Activated CD4-positive, alpha-beta T cell treated with anti-CD3 and anti-CD28 coated beads, Interleukin-10, Interleukin-2, amounts not matched to agents 100 ng/mL and 50 ng/mL, durations not matched to agents 16 hours and 8 hours (primary cell): Measurements from ENCODE around the gene CBX2.
A peak's percentile ranks its signal among the peaks of the same experiment; 100 is the strongest.
"Not testable (repeated sequence)": the region's sequence is repeated elsewhere in the genome, so short reads cannot be mapped to it uniquely, and the experiment has no call there.

Experiments used
- DNase-seq: peaks from one replicate; pipeline ENCODE4 v3.0.0-alpha.2; 2020

CBX2 gene

DNA sequence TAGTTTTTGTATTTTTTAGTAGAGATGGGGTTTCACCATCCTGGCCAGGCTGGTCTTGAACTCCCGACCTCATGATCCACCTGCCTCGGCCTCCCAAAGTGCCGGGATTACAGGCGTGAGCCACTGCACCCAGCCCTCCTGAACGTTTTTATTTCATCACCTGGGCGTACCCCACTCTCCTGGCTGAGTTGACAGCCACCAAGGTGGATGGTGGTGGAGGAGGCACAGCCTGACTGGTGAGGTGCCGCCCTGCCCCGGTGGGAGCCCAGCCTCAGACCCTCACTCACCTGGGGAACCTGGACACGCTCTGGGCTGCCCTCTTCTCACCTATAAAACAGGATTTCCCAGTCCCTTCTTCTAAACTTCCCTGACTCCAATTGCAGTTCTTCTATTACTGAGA is 5.2 kb upstream of the CBX2 start:
- DNase-seq = not testable (repeated sequence)

DNA sequence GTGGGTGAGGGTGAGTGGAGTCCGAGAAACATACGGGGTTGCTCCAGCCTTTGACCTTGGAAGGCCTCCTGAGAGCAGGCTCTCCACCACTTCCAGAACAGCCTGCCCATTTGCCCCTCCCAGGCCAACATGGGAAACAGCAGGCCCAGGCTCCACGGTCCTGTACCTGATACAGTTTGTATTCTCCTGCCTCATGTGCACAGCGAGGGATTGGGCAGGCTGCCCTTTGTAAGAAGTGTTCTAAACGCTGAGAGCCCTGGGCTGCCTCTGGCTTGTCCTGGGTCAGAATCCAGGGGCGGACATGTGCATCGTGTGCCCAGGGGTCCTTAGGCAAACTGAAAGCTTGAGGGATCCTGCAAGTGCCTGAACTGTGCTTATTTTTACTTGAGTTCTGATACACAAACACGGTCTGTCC is 3.4 kb upstream of the CBX2 start:
- no peak for DNase-seq

DNA sequence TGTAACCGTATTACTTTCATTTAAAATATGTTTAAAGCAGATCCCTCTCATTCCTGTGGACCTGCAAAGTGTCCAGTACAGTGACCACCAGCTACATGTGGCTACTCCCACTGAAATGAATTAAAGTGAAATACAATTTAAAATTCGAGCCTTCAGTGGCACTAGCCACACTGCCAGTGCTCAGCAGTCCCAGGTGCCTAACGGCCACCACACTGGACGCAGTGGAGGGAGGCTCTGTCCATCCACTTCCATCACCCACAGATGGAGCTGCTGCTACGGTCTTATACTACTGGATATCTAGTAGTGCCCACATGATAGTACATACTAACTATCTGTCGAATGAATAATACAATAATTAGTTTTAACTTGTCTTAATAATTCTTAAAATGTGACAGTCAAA is 2.3 kb upstream of the CBX2 start:
- DNase-seq = no peak

DNA sequence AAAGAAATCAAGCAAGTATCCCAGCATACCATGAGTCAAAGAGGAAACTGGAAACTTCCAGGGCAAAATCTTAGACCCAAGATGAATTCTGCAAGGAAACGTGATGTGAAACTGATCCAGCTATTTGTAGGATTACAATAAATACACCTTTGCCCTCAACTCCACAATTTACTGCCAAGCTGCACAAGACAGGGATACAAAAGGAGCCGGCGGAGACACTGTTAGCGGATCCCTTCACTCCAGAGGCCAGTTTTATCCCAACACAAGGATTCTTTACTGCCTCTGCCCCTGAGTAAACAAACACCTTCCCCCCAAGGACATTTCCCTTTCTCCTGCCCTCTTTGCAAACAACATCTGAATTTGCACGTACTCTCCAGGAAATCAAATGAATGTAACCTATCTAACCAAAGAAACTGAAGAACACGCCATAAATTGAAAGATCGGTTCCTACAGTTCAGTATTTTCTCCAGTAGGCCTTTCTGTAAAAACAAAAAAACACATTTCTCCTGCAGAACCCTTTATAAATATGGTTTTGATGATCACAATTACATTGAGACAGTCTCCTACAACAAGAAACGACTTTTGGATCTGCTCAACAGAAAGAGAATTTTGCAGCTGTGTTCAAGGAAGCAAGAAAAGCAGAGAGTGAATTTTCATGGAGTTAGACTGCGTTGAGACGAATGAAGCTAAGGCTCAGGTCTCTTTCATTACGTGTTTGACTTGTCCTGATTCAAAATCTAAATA is 1.4 kb upstream of the CBX2 start:
- no peak for DNase-seq

DNA sequence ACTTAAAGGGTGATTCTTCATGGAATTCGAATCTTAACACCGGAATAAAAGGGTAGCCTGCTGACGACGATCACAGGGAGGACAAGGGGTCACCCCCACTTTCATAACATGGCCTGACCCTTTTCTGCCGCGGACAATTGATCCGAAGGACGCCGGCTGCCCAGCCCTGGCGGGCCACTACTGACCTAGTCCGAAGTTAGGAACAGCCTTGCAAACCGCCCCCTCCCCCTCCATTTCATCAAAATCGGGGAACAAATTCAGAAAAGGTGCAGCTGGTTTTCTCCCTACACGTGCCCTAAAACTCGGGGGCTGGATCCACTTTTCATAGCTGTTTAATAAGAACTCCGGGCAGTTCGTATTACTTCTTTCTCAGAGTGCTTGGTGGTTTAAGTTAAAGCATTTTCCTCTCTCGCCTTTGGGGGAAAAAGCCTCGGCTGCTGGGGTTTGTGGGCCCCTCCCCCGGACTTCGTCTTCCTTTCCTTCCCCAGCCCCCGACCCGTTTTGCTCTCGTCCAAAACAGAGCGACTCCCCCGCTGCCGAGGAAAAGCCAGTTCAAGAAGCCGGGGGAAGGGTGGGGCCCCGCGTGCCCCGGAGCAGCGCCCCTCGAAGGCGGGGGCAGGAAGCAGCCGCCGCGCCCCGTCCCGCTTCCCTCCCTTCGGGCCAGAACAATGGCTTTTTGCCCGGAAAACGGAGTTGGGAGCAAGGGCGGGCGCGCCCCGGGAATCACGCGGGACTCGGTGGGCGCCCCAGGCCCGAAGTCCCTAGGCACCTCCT is 641 bp upstream of the CBX2 start:
- DNase-seq = peak; percentile 30

DNA sequence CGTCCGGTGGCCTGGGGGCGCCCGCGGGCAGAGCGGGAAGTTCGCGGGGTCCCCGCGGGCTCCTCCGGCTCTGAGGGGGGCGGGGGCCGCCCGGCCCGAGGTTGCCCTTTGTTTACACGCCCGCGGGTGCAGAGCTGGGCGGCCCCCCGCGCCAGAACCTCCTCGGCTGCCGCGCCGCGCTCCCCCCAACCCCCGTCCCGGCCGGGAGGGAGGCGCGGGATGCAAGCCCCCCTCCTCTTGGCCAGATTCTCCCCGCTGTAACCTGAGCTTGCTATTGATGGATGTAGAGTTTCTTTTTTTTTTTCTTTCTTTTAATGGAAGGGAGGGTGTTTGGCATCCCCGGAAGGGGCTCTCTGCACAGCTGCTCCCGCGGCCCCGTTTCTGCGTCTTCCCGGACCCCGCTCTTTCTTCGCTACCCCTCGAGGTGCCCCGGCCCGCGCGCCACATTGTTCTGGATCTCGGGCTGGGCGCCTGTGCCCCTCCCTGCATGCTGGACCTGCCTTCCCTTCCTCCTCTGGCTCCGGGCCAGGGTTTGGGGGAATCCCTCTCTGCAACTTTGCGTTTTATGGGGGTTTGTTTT is 646 bp downstream of the CBX2 start:
- no peak for DNase-seq

DNA sequence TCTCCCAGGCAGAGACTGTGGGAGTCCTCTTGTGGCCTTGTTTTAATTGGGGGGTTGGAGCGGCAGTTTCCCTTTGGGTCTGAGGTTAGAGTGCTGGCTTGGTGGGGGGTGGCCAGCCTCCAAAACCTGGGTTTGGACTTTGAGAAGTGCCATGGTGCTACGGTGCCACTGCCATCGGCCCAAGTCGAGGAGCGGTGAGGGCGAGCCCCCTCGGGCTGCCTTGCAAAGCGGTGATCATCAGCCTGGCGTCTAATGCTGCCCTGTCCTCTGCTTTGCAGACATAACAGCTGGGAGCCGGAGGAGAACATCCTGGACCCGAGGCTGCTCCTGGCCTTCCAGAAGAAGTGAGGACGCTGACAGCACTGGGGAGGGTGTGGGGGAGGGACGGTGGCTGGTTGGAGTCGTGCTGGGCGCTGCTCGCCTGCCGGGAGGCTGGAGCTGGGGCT is 1.2 kb downstream of the CBX2 start:
- no peak for DNase-seq

DNA sequence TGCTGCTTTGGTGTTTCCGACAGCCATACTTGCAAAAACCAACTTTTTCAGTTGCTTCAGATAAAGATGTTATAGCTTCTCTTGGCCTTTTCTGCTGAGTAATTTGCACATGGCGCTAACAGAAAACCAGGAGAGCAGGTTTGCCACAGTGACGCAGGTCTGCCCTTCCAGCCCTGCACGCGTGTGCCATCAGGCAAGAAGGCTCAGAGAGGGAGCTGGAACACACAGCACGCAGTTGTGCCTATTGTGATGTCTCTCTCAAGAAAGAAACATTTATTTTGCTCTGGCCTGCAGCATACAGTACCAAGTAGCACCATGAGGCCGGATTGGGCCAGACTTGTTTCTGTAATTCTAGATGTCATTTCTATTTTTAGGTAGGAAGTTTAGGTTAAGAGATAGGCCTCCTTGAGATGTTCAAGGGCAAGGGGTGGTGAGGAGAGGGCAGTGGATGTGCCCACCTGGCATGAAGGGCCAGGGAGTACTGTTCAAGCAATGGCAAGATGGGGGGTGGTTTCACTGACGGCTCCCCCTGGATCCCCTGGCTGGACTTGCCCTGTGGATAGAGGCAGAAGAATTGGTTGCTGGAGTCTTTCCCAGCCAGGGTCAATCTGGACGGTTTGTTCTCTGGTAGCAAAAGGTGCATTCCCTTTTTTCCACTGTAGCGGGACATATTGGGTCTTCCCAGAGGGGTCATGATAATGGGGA is 1.9 kb downstream of the CBX2 start:
- no peak for DNase-seq

DNA sequence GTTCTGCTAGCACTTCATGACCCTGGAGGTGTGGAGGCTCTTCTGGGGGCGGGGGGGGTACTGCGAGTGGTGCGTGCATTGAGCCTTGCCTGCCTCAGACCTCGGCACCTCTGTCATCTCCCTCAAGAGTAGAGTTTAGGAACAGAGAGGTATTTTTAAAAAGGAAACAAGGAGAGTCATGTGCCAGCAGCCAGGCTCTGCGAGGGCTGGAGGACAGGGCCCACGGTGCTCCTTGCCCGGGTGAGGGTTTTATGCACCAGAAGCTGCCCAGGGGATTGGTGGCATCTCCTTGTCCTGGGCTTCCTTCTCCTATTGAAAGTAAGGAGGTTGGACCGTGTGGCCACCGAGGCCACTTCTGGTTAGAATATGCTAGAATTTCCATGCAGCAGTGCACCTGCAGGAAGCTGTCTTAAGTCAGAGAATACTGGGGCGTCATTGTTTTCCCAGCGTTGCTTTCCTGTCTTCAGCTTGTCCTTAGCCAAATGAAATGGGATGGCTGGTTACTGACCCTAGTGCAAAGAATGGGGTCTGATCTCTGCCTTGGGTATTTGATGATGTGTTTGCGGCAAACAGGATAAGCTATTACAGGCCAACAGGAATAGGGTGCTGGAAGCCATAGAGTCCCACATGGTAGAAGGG is 3.2 kb downstream of the CBX2 start:
- DNase-seq = no peak

DNA sequence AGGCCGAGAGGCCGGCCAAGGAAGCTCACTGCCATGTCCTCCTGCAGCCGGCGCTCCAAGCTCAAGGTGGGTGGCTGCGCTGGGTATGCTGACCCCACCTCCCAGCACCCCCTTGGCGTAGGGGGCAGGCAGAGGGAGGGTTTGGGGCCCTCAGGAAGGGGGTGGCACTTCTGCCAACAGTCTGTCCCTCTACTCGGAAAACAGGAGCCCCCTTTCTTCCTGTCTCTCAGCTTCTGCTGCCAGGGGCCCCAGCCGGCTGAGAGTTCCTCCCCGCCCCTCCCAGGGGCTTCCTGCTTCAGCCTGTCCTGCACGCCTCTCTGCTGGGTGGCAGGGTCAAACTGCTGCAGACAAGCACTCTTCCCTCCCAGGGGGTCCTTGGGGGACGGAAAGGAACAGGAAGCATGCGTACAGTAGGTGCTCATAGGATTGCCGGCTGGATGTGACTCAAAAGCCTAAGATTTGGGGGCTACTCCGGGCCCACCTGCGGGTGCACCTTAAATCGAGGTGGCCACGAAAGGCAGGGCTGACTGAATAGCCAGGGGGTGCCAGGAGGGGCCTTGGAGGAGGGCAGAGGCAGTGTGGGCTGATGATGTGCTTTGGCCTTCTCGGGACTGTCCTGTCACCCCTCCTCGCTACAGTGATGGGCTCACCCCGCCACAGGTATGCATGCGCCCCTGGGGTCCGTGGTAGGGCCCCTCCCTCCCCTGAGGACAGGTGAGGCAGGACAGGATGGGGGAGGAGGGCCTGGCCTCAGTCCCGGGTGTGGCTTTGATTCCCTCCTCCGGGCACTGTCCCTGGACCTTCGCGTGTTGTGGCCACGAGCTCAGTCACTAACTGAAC is 4.0 kb downstream of the CBX2 start:
- no peak for DNase-seq

DNA sequence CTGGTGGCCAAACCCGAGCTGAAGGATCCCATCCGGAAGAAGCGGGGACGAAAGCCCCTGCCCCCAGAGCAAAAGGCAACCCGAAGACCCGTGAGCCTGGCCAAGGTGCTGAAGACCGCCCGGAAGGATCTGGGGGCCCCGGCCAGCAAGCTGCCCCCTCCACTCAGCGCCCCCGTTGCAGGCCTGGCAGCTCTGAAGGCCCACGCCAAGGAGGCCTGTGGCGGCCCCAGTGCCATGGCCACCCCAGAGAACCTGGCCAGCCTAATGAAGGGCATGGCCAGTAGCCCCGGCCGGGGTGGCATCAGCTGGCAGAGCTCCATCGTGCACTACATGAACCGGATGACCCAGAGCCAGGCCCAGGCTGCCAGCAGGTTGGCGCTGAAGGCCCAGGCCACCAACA is 5.9 kb downstream of the CBX2 start:
- DNase-seq = no peak

DNA sequence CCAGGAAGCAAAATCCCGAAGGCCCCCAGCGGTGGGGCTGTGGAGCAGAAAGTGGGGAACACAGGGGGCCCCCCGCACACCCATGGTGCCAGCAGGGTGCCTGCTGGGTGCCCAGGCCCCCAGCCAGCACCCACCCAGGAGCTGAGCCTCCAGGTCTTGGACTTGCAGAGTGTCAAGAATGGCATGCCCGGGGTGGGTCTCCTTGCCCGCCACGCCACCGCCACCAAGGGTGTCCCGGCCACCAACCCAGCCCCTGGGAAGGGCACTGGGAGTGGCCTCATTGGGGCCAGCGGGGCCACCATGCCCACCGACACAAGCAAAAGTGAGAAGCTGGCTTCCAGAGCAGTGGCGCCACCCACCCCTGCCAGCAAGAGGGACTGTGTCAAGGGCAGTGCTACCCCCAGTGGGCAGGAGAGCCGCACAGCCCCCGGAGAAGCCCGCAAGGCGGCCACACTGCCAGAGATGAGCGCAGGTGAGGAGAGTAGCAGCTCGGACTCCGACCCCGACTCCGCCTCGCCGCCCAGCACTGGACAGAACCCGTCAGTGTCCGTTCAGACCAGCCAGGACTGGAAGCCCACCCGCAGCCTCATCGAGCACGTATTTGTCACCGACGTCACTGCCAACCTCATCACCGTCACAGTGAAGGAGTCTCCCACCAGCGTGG is 6.5 kb downstream of the CBX2 start:
- no peak for DNase-seq

DNA sequence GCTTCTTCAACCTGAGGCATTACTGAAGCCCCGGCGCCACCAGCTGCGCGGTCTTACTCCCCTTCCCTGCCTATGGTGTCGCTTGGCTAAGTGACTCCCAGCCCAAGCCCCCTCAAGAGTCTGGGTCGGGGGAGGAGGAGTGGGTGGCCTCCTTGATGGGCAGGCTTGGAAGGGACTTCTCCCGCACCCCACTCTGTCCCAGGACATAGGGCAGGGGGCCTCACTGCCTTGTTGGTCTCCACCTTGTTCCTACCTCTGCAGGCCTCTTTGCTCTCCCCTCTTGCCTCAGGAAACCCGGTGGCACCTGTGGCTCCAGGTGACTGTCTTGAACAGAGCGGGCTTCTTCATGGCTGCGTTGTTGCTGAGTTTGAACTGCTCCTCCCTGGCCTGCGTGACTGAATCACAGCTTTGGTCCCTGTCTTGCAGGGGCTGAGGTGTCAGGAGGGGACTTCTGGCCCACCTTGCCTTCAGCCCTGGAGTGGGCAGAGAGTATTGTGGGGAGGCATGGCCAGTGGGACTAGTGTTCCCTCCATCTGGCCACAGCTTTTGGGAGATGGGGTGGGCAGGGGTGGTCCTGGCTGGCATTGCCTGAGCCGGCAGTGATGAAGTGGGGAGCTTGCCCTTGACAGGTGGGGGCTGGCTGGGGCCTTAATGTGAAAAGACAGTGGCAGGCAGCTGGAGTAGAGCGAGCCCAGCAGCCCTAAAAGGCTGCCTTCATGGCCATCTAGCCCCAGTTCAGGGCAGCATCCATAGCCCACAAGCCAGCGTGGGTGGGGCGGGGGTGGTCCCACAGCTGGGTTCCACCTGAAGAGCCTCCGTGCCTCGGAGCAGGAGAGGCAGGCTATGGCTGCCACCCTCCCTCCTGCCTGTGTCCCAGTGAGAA is 7.3 kb downstream of the CBX2 start:
- no peak for DNase-seq

DNA sequence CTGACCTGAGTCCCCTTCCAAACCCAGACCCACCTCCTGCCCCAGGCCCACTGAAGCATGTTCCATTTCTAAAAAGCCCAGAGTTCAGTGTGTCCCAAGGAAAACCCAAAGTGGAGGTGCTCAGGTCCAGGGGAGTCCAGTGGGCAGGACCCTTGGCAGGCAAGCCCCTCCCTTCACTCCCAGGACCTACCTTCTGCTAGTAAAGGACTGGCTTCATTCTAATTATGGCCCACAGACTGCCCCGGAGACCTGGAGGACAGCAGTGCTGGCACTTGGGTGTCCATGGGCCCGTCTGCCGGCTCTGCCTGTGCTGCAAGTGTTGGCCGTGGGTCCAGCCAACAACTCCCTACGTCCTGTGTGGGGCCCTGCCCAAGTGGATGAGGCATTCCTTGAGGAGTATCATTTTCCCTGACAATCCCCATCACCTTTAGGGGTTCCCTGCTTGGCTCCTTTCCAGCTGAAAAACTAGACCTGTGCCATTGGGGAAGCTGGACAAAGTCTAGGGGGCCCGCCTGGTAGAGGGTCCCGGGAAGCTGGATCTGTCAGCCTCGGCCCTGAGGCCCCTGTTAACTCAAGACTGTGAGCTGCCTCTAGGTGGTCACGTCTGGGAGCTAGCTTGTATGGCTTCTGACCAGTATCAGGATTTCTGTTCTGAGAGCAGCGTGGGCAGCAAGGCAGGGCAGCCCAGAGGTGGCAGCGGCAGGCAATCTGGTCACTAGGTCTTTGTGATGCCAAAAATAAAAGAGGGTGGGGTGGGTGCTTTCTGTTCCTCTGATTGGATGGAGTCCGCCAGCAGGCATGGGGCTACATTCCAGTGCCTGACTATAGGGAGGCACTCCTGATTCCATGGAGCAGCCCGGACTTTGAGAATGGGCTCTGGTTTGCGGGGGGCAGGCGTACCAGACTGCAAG is 8.2 kb downstream of the CBX2 start:
- DNase-seq = no peak

DNA sequence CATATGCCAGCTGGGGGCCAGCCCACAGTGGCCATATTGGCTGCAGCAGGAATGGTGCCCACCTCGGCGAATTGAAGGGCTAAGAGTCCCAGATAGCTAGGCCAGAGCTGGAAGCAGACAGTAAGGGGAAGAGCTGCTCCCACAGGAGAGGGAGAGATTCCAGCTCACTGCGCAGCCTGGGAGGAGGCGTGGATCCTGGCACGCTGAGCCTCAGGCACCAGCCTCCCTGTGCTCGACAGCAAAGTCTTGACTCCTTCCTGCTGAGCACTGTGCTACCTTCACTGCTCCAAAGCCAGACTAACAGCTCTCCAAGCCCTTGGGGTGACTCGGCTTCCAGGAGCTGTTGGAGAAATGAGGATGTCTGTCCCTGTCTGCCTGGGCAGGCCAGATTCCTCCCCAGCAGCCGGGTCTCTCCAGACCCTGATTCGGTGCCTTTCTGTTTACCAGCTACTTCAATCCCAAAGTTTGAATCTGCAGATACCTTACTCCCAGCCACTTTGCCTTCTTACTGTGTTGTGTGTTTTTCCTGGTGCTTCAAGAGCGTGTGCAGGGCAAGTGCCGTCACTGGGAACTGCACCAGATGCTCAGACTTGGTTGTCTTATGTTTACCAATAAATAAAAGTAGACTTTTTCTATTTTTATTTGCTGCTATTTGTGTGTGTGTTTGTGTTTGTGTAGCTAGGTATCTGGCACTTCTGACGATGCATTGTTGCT is 9.1 kb downstream of the CBX2 start:
- DNase-seq = no peak

DNA sequence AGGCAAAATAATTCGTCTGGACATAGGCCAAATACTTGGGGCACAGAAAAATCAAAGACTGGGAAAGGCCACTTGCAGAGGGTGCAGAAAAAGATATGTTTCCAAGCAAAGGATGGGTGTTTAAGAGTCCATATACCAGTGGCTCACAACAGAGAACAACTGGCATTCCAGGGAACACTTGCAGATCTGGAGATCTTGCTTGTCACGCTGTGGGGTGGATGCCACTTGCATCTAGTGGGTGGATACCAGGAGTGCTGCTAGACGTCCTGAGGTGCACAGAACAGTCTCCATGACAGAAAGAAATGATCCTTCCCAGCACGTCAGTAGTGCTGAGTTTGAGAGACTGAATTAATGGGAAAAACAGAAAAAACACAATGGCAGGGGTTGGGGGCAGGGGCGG is 10.5 kb downstream of the CBX2 start:
- DNase-seq = no peak

DNA sequence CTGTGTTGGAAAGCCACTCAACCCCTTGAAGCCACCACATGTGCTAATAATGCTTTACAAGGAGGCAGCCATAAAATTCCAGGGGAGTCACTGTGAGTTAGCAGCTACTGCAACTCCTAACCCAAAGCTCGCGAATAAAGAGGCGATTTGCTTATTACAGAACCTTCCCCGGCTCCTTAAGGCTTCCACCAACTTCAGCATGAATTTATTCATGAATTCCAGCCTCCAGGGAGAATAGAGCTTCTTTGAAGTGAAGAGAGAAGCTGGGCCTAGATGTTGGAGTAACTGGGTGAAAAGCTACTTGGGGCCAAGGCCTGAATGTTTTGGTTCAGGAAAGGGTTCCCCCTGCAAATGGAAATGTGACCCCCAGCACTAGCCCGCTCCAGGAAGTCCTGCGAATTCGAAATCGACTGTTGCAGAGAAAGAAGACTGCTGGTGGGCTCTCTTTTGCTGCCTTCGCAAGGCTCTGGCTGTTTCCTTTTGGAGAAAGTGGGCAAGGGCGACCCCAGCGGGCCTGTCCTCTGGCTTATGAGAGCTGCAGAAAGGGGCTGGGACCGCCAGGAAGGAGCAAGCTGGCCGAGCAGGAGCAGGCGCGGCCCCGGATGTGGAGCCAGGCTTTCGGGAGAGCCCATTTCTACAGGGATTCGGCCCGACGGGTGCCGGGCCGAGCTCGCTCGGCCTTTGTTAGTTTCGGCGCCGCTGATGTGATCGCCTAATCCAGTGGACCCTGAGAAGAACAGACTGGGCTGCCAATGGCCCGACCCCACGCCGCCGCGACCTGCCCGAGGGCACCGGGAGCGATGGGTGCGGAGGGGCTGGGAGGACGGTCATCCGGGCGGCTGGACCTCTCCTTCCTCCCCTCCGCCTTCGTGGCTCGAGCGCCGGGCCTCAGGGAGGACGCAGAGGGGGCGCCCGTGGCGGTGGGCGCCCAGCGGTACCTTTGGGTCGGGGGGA is 11.3 kb downstream of the CBX2 start:
- no peak for DNase-seq
